ENCODE data around the gene PDZD8. TPM values are rescaled to one million over a fixed set of nuclear protein-coding genes. Genes with fewer than 3 reads are reported as not detected.

Gene PDZD8
- total RNA-seq, 1 experiment from 2014 or later, result 13.6 TPM

DNA sequence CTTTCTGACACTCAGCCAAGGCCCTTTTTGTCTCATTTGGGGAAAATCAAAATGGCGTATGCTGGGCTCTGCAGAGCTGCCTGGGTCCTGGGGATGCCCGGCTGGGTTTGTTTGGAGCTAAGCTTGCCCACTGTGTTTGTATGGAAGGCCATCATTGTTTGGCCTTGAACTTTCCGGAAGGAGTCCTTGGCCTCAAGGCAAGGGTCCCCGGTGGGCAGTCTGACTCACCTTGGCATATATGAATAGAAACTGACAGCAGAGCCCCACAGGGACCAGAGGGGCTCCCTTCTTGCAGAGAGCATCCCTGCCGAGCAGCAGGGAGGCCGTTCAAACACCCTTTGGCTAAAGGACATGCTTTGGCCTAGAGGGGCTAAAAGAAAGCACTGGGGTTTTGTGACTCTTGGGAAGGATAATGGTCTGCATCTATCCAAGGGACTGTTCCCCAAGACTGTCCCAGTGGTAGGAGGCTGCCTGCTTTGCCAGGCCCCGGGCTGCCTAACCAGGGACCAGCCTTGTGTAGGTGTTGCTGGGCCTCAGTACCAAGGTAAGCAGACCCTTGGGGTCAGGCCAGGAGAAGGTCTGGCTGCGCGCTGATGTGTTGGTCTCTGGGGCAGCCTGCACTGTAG is 119.3 kb downstream of the PDZD8 start:
- no peak overlapping the region for H3K27ac ChIP-seq (ENCODE audit: low read length)
- no peak for ATAC-seq

DNA sequence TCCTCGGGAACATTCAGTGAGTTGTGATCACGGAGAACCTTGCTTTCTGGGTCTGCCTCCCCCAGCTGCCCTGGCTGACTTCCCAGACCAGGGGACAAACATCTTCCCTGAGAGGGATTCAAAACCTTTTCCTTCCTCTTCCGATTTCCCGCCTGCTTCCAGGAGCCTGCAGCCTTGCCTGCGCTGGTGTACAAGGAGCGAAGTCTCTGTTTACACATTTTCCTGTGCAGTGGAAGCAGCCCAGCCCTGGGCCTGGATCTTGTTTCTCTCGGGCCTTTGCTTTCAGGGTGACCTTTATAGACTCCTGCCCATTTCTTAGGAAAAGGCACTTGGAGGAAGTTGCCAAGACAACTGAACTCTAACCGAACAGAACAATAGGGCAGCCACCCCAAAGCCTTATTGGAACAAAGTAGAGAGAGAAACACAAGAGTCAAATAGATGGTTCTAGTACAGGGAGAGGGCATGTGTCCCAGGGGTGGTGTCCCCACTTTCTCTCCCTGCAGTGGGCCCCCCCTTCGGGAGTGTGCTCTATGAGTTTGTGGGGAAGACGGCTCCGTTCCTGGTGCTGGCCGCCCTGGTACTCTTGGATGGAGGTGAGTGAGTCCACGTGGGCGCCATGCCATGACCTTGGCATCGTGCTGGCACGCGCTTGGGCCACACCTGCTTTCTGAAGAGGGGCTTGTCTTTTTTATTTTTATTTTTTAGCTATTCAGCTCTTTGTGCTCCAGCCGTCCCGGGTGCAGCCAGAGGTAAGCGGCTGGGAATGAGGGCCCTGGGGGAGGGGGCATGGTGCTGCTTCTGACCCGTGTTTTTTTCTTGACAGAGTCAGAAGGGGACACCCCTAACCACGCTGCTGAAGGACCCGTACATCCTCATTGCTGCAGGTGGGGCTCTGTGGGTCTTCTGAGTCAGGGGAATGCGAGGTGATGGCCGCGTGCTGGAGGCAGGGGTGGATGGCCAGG is 120.2 kb downstream of the PDZD8 start:
- Histone ChIP-seq H3F3A (ENCODE audit: low read length, unreplicated experiment) (no peaks in the 10 kb centered on the region), H3K27me3 (ENCODE audit: low read length) (peaks cover 29% of the 10 kb centered on the region), H3K36me3 (ENCODE audit: low read depth, low read length) (no peaks in the 10 kb centered on the region), H3K79me2 (ENCODE audit: low read length) (no peaks in the 10 kb centered on the region), H3K27ac (ENCODE audit: low read length) (no peak overlapping the region), H3K4me3 (ENCODE audit: low read length) (no peak overlapping the region), H3K4me1 (ENCODE audit: insufficient read depth, low read length) (no peaks in the 10 kb centered on the region), H2AFZ (ENCODE audit: low read length) (no peak overlapping the region), H3K9me3 (ENCODE audit: low read length) (no peaks in the 10 kb centered on the region), H3K9ac (ENCODE audit: low read length) (no peak overlapping the region), H4K20me1 (ENCODE audit: low read length) (no peaks in the 10 kb centered on the region), H3K4me2 (ENCODE audit: low read length) (no peak overlapping the region), H3K9me2 (replicated peaks; ENCODE audit: low read length) (no peaks in the 10 kb centered on the region)
- TF ChIP-seq, protein P1, sequence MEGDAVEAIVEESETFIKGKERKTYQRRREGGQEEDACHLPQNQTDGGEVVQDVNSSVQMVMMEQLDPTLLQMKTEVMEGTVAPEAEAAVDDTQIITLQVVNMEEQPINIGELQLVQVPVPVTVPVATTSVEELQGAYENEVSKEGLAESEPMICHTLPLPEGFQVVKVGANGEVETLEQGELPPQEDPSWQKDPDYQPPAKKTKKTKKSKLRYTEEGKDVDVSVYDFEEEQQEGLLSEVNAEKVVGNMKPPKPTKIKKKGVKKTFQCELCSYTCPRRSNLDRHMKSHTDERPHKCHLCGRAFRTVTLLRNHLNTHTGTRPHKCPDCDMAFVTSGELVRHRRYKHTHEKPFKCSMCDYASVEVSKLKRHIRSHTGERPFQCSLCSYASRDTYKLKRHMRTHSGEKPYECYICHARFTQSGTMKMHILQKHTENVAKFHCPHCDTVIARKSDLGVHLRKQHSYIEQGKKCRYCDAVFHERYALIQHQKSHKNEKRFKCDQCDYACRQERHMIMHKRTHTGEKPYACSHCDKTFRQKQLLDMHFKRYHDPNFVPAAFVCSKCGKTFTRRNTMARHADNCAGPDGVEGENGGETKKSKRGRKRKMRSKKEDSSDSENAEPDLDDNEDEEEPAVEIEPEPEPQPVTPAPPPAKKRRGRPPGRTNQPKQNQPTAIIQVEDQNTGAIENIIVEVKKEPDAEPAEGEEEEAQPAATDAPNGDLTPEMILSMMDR (conservative IDR thresholded peaks at IDR 0.05; ENCODE audit: low read depth, low read length), result no peak
- TF ChIP-seq EZH2phosphoT487 (IDR thresholded peaks at IDR 0.05; ENCODE audit: borderline replicate concordance, low read length) (no peak), EZH2 (IDR thresholded peaks at IDR 0.05; ENCODE audit: low read length, unreplicated experiment) (no peak)
- BruUV-seq (replicated peaks), result no TSS peak
- CTCF ChIA-PET, result no interaction called here
- ATAC-seq (no peak), DNase-seq (no peak)
- POLR2A ChIA-PET (ENCODE audit: unreplicated experiment), result no interaction called here
- intact Hi-C loops (cut with micrococcal nuclease), result no loop called here

More for the DNA sequence above, 119.3 kb downstream of the PDZD8 start:
- Histone ChIP-seq H3K4me1 (ENCODE audit: insufficient read depth, low read length) (no peaks in the 10 kb centered on the region), H3K79me2 (ENCODE audit: low read length) (no peaks in the 10 kb centered on the region), H3K4me3 (ENCODE audit: low read length) (no peak overlapping the region), H3K9ac (ENCODE audit: low read length) (no peak overlapping the region), H3K9me2 (replicated peaks; ENCODE audit: low read length) (no peaks in the 10 kb centered on the region), H3K4me2 (ENCODE audit: low read length) (no peak overlapping the region), H3K9me3 (ENCODE audit: low read length) (no peaks in the 10 kb centered on the region), H3K36me3 (ENCODE audit: low read depth, low read length) (no peaks in the 10 kb centered on the region), H3K27me3 (ENCODE audit: low read length) (peaks cover 29% of the 10 kb centered on the region), H4K20me1 (ENCODE audit: low read length) (no peaks in the 10 kb centered on the region), H3F3A (ENCODE audit: low read length, unreplicated experiment) (no peaks in the 10 kb centered on the region), H2AFZ (ENCODE audit: low read length) (no peak overlapping the region)
- BruUV-seq (replicated peaks), result no TSS peak
- ChIA-PET POLR2A (ENCODE audit: unreplicated experiment) (no interaction called here), CTCF (no interaction called here)
- intact Hi-C loops (cut with micrococcal nuclease), result no loop called here
- no peak for DNase-seq
- no peak for TF ChIP-seq EZH2 (IDR thresholded peaks at IDR 0.05; ENCODE audit: low read length, unreplicated experiment)
- TF ChIP-seq, protein P1 (conservative IDR thresholded peaks at IDR 0.05; ENCODE audit: low read depth, low read length), result no peak
- no peak for TF ChIP-seq EZH2phosphoT487 (IDR thresholded peaks at IDR 0.05; ENCODE audit: borderline replicate concordance, low read length)

DNA sequence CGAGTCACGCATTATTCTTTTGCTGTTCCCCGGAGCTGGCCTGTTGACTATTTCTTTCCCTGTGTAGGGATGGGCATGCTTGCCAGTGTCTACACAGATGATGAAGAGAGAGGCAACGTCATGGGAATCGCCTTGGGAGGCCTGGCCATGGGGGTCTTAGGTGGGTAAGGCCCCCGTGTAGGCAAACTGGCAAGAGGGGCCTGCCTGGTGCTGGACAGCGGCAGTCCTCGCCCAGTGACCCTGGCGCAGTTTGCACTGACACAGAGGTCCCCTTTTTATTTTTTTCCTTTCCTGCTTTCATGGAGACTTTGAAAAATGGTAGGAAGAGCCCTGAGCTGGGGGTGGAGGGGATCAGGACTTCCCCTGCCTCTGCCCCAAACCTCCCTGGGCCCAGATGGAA is 120.9 kb downstream of the PDZD8 start:
- no peaks in the 10 kb centered on the region for H3K9me2 ChIP-seq (replicated peaks; ENCODE audit: low read length)
- no peak for DNase-seq
- no peaks in the 10 kb centered on the region for H3K9me3 ChIP-seq (ENCODE audit: low read length)
- no peak overlapping the region for H2AFZ ChIP-seq (ENCODE audit: low read length)
- H3K27me3 ChIP-seq (ENCODE audit: low read length), result peaks cover 23% of the 10 kb centered on the region
- ATAC-seq, result no peak
- ChIA-PET CTCF (no interaction called here), POLR2A (ENCODE audit: unreplicated experiment) (no interaction called here)
- no TSS peak for BruUV-seq (replicated peaks)
- H3F3A ChIP-seq (ENCODE audit: low read length, unreplicated experiment), result no peaks in the 10 kb centered on the region
- no peak overlapping the region for H3K4me3 ChIP-seq (ENCODE audit: low read length)
- intact Hi-C loops (cut with micrococcal nuclease), result no loop called here
- H3K4me1 ChIP-seq (ENCODE audit: insufficient read depth, low read length), result no peaks in the 10 kb centered on the region
- no peak overlapping the region for H3K27ac ChIP-seq (ENCODE audit: low read length)
- H3K79me2 ChIP-seq (ENCODE audit: low read length), result no peaks in the 10 kb centered on the region
- H3K4me2 ChIP-seq (ENCODE audit: low read length), result no peak overlapping the region
- H3K9ac ChIP-seq (ENCODE audit: low read length), result no peak overlapping the region
- H3K36me3 ChIP-seq (ENCODE audit: low read depth, low read length), result no peaks in the 10 kb centered on the region
- TF ChIP-seq EZH2phosphoT487 (IDR thresholded peaks at IDR 0.05; ENCODE audit: borderline replicate concordance, low read length) (no peak), EZH2 (IDR thresholded peaks at IDR 0.05; ENCODE audit: low read length, unreplicated experiment) (no peak)
- TF ChIP-seq, protein P1 (conservative IDR thresholded peaks at IDR 0.05; ENCODE audit: low read depth, low read length), result no peak
- no peaks in the 10 kb centered on the region for H4K20me1 ChIP-seq (ENCODE audit: low read length)
